Fibroblast of lung (primary cell): ENCODE data around the gene TSPAN9. TPM values are rescaled to one million over a fixed set of nuclear protein-coding genes. Genes with fewer than 3 reads are reported as not detected.

ENCODE experiments used
- DNase-seq, 2 donors: peaks; one replicate each; pipeline versions ENCODE4 v3.0.0 to v3.0.0-alpha.2; 2010; ENCODE audit warnings: low read depth in 2 of 2
- H2AFZ ChIP-seq: 2 replicates; pipeline ENCODE4 v1.5.1; 2012; ENCODE audit warnings: low read length, control low read depth, inconsistent platforms
- H3K27ac ChIP-seq: 2 replicates; pipeline ENCODE4 v1.5.1; 2011; ENCODE audit warnings: low read length, control low read depth; ENCODE audit not compliant: insufficient read depth
- H3K27me3 ChIP-seq: 2 replicates; pipeline ENCODE4 v1.5.1; 2011; ENCODE audit warnings: mild to moderate bottlenecking, low read length; ENCODE audit not compliant: control insufficient read depth, insufficient read depth
- H3K36me3 ChIP-seq: 2 replicates; pipeline ENCODE4 v1.5.1; 2011; ENCODE audit warnings: low read length; ENCODE audit not compliant: control insufficient read depth, insufficient read depth
- H3K4me1 ChIP-seq: 2 replicates; pipeline ENCODE4 v1.5.1; 2011; ENCODE audit warnings: low read length; ENCODE audit not compliant: control insufficient read depth, insufficient read depth; ENCODE audit errors: extremely low read depth
- H3K4me2 ChIP-seq: 2 replicates; pipeline ENCODE4 v1.5.1; 2011; ENCODE audit warnings: low read length, control low read depth; ENCODE audit not compliant: insufficient read depth; ENCODE audit errors: extremely low read depth
- H3K4me3 ChIP-seq, 4 experiments: fragments of 200-600 bp in 1 of 4; sonication (generic) in 1 of 4; replicated peaks in 1 of 4; 2 replicates each; pipeline ENCODE4 v1.5.1; 2011 to 2016; ENCODE audit warnings: low read length in 4 of 4, low read depth in 3 of 4, mild to moderate bottlenecking in 3 of 4, control low read depth in 2 of 4, inconsistent platforms in 1 of 4, mixed read lengths in 1 of 4; ENCODE audit not compliant: insufficient read depth in 1 of 4; ENCODE audit errors: control extremely low read depth in 1 of 4
- H3K79me2 ChIP-seq: 2 replicates; pipeline ENCODE4 v1.5.1; 2012; ENCODE audit warnings: mild to moderate bottlenecking, low read length, inconsistent platforms; ENCODE audit not compliant: control insufficient read depth, insufficient read depth
- H3K9ac ChIP-seq: 2 replicates; pipeline ENCODE4 v1.5.1; 2011; ENCODE audit warnings: mild to moderate bottlenecking, low read length, control low read depth; ENCODE audit not compliant: insufficient read depth
- H3K9me3 ChIP-seq: 2 replicates; pipeline ENCODE4 v1.5.1; 2012; ENCODE audit warnings: low read depth, low read length; ENCODE audit not compliant: control insufficient read depth, insufficient read depth
- H4K20me1 ChIP-seq: 2 replicates; pipeline ENCODE4 v1.5.1; 2011; ENCODE audit warnings: low read length; ENCODE audit not compliant: control insufficient read depth, insufficient read depth; ENCODE audit errors: extremely low read depth
- EZH2 ChIP-seq: IDR thresholded peaks from 2 replicates; pipeline ENCODE4 v1.5.1; 2012; ENCODE audit warnings: low read length, control low read depth, mild to moderate bottlenecking; ENCODE audit errors: missing control alignments
- polyA plus RNA-seq, 2 donors: library from polyadenylated mRNA; depleted of rRNA in 1 of 2; stranded (reverse) in 1 of 2; unstranded in 1 of 2; fragments of >200 nt; gene quantifications; 2 replicates each; pipeline ENCODE4 v1.2.1, GENCODE V29; 2011 to 2012; ENCODE audit warnings: missing spikeins in 1 of 2
- total RNA-seq: library from RNA; depleted of rRNA; stranded (reverse); fragments of >200 nt; gene quantifications from 2 replicates; pipeline ENCODE4 v1.2.1, GENCODE V29; 2014
- TF ChIP-seq, protein P1 (sequence below), 2 donors: IDR thresholded peaks in 1 of 2; conservative IDR thresholded peaks in 1 of 2; 1 replicate in 1 of 2; 2 replicates in 1 of 2; pipeline ENCODE4 v1.5.1; 2011 to 2012; ENCODE audit warnings: low read length in 2 of 2, control low read depth in 1 of 2, inconsistent platforms in 1 of 2, low read depth in 1 of 2, mild to moderate bottlenecking in 1 of 2

Gene TSPAN9
- total and polyA plus RNA-seq, 2 donors (not counting 1 experiment from before 2014, with no cell fraction given): 31.1 to 35.2 TPM

DNA sequence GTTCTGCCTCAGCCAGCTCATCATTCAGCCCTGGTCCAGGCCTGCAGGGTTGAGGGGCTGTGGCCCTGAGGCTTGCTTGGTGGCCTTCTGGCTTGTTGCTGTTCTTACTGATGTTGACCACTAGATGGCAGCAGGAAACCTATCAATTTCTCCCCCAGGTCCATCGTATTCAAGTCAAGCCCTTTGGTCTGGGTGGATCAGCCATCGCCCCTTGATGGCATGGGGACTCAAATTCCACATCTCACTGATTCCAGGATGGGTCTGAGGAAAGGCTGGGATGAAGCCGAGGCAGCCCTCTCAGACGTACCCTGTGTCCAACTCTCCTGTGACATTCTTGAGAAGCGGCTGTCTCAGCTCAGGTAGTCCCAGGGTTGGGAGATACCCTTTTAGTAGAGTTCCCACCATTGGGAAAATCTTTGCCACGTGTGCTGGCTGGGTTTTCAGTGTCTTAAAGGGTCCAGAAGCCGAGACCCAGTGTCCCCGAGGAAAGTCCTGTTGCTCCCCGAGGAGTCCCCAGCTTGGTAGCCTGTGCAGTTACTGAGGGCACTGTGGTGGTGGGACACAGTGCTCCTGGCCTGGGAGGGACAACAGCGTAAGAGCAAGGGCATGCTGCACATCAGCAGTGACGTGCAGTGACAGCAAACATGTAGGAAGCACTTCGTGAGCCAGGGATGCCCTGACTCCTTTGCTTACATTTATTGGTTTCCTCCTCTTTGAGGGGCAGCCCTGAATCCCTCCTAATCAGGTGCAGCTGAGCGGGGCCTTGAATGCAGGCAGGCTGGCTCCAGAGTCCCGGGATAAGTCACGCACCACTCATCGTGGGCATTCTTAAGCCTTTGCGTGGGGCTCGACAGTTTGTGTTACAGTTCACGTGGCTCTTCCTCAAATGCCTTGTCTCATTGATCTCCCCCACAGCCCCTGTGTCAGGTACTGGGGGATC, 58.6 kb downstream of the TSPAN9 start:
- no peak overlapping the region for H3K9ac ChIP-seq
- H3K4me1 ChIP-seq: peaks cover 3% of the 10 kb centered on the region
- H4K20me1 ChIP-seq: no peaks in the 10 kb centered on the region
- H3K4me2 ChIP-seq: no peak overlapping the region
- H3K27me3 ChIP-seq: no peaks in the 10 kb centered on the region
- no peaks in the 10 kb centered on the region for H3K36me3 ChIP-seq
- H2AFZ ChIP-seq: no peak overlapping the region
- TF ChIP-seq, protein P1, sequence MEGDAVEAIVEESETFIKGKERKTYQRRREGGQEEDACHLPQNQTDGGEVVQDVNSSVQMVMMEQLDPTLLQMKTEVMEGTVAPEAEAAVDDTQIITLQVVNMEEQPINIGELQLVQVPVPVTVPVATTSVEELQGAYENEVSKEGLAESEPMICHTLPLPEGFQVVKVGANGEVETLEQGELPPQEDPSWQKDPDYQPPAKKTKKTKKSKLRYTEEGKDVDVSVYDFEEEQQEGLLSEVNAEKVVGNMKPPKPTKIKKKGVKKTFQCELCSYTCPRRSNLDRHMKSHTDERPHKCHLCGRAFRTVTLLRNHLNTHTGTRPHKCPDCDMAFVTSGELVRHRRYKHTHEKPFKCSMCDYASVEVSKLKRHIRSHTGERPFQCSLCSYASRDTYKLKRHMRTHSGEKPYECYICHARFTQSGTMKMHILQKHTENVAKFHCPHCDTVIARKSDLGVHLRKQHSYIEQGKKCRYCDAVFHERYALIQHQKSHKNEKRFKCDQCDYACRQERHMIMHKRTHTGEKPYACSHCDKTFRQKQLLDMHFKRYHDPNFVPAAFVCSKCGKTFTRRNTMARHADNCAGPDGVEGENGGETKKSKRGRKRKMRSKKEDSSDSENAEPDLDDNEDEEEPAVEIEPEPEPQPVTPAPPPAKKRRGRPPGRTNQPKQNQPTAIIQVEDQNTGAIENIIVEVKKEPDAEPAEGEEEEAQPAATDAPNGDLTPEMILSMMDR (conservative IDR thresholded peaks at IDR 0.05 in 1 of 2, IDR thresholded peaks at IDR 0.05 in 1 of 2; ENCODE audit: low read depth in 1 of 2, low read length in 2 of 2): peak; percentile 71 to 80
- TF ChIP-seq EZH2: no peak
- peak; percentile 63 to 85 for DNase-seq
- no peak overlapping the region for H3K27ac ChIP-seq
- H3K79me2 ChIP-seq: no peaks in the 10 kb centered on the region
- no peak overlapping the region for H3K4me3 ChIP-seq
- H3K9me3 ChIP-seq: no peaks in the 10 kb centered on the region

DNA sequence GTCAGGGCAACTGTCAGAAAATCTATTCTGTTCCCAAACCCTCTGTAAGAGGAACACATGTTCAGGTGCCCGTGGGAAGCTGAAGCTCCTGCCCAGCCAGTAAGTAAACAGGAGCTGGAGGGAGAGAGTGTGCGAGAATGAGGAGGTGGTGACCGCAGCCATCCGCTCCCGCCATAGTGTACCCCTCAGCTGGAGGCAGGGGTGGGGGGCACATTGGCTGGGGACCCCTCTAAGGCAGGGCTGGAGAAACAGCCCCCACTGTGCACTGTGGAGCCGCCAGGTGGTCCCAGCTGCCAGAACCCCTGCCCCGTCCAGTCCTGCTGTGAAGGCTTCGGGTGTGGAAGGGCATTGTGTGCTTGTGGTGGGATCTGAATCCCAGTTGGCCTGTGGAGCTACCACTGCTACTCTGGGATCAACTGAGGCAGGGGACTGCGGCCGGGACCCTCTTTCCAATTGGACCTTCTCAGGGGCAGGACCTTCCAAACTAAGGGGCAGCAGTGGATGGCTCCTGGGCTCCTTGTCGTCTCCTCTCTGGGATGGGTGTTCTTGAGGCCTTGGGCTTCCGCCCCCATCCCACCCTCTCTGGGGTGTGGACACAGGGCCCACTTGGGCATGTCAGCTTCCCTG, 59.6 kb downstream of the TSPAN9 start:
- Histone ChIP-seq H3K79me2 (no peaks in the 10 kb centered on the region), H3K4me2 (no peak overlapping the region), H4K20me1 (no peaks in the 10 kb centered on the region), H3K9me3 (no peaks in the 10 kb centered on the region), H3K27ac (no peak overlapping the region), H2AFZ (no peak overlapping the region), H3K4me1 (peaks cover 3% of the 10 kb centered on the region), H3K4me3 (no peak overlapping the region), H3K27me3 (no peaks in the 10 kb centered on the region), H3K36me3 (no peaks in the 10 kb centered on the region), H3K9ac (no peak overlapping the region)
- TF ChIP-seq, protein P1 (conservative IDR thresholded peaks at IDR 0.05 in 1 of 2, IDR thresholded peaks at IDR 0.05 in 1 of 2; ENCODE audit: low read depth in 1 of 2, low read length in 2 of 2): no peak
- no peak for TF ChIP-seq EZH2
- DNase-seq: no peak

DNA sequence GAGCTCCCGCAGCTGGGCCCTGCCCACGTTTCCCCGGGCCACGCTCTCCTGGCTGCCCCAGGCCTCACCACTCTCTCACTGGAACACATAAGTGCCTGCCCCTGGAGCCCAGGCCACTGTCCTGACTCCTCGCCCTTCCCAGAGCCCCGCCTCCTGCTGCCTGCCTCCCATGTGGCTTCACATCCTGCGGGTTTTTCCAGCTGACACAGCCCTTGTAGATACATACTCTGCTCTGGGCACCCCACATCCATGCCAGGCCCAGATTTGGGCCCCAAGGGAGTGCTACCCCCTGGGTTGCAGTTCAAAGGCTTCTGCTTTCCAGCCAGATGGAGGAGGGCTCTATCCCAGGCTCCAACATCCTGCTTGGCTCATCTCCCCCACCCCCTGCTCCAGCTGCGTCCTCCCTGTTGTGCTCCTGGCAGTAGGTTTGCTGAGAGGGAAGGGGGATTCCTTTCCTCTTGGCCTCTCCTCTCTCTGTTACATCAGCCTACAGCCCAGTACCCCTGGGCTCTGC, 60.1 kb downstream of the TSPAN9 start:
- H3K79me2 ChIP-seq: no peaks in the 10 kb centered on the region
- no peaks in the 10 kb centered on the region for H3K9me3 ChIP-seq
- peak; percentile 26 to 30 for DNase-seq
- no peak for TF ChIP-seq EZH2
- TF ChIP-seq, protein P1 (conservative IDR thresholded peaks at IDR 0.05 in 1 of 2, IDR thresholded peaks at IDR 0.05 in 1 of 2; ENCODE audit: low read depth in 1 of 2, low read length in 2 of 2): no peak
- H3K4me3 ChIP-seq: no peak overlapping the region
- H4K20me1 ChIP-seq: no peaks in the 10 kb centered on the region
- no peak overlapping the region for H3K27ac ChIP-seq
- peaks cover 3% of the 10 kb centered on the region for H3K4me1 ChIP-seq
- no peak overlapping the region for H3K4me2 ChIP-seq
- H3K9ac ChIP-seq: no peak overlapping the region
- no peak overlapping the region for H2AFZ ChIP-seq
- H3K27me3 ChIP-seq: no peaks in the 10 kb centered on the region
- no peaks in the 10 kb centered on the region for H3K36me3 ChIP-seq
